ENCODE measurements around the gene SIGMAR1. TPM values are rescaled to one million over a fixed set of nuclear protein-coding genes. Genes with fewer than 3 reads are reported as not detected.

The SIGMAR1 gene
- total RNA-seq, 1 experiment from 2014 or later: 99.8 TPM

- no peak for TF ChIP-seq CTCF (IDR thresholded peaks at IDR 0.05; ENCODE audit: unreplicated experiment)
- intact Hi-C loops (cut with micrococcal nuclease): no loop called here
- Mint-ChIP-seq H3K4me3 (ENCODE audit: unreplicated experiment) (no peak overlapping the region), H3K27ac (ENCODE audit: low read depth, unreplicated experiment) (no peak overlapping the region), H3K36me3 (ENCODE audit: insufficient read depth, unreplicated experiment) (peaks cover 14% of the 10 kb centered on the region), H3K4me1 (ENCODE audit: insufficient read depth, unreplicated experiment) (no peaks in the 10 kb centered on the region), H3K9me3 (ENCODE audit: unreplicated experiment) (no peaks in the 10 kb centered on the region), H3K27me3 (ENCODE audit: insufficient read depth, unreplicated experiment) (no peaks in the 10 kb centered on the region)
- BruUV-seq (replicated peaks): no TSS peak
- POLR2A ChIA-PET: interaction anchor here (1.2 kb wide), 1 partner anchor 8 kb away, joined by 3 read pairs; no protein-coding TSS in a partner anchor
- DNase-seq (ENCODE audit: unreplicated experiment): no peak
- CTCF ChIA-PET: no interaction called here
Measured at GRCh38 chr9:34684816-34685215, 47.2 kb upstream of the SIGMAR1 start.

DNA sequence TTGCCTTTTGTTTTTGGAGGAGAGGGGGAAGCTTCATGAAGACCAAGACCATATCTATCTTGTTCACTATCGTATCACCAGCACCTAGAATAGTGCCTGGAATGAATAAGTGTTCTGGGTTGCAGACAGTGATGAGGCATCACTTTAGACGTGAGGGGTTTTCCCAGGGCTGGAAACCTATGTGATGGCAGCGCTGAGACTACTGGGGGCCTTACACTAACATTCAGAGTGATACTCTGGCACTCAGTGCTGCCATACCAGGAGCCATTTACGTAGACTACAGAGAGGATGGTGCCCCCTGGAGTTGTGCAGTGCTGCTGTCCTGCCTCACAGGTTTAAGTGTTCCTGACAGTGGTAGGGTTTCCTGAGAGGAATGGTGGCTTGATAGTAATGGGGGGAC lies 46.6 kb upstream of the SIGMAR1 start:
- ChIA-PET POLR2A (interaction anchor here (0.5 kb wide), 1 partner anchor 73 kb away, joined by 3 read pairs; no protein-coding TSS in a partner anchor), CTCF (interaction anchor here (0.6 kb wide), 1 partner anchor 21 kb away, joined by 3 read pairs; no protein-coding TSS in a partner anchor)
- Mint-ChIP-seq H3K27me3 (ENCODE audit: insufficient read depth, unreplicated experiment) (no peaks in the 10 kb centered on the region), H3K9me3 (ENCODE audit: unreplicated experiment) (no peaks in the 10 kb centered on the region), H3K27ac (ENCODE audit: low read depth, unreplicated experiment) (no peak overlapping the region), H3K36me3 (ENCODE audit: insufficient read depth, unreplicated experiment) (peaks cover 14% of the 10 kb centered on the region), H3K4me1 (ENCODE audit: insufficient read depth, unreplicated experiment) (no peaks in the 10 kb centered on the region), H3K4me3 (ENCODE audit: unreplicated experiment) (no peak overlapping the region)
- DNase-seq (ENCODE audit: unreplicated experiment): no peak
- no peak for TF ChIP-seq CTCF (IDR thresholded peaks at IDR 0.05; ENCODE audit: unreplicated experiment)
- BruUV-seq (replicated peaks): no TSS peak
- intact Hi-C loops (cut with micrococcal nuclease): no loop called here

- peaks cover 7% of the 10 kb centered on the region for H3K36me3 Mint-ChIP-seq (ENCODE audit: insufficient read depth, unreplicated experiment)
- intact Hi-C loops (cut with micrococcal nuclease): loop anchor here (1.0 kb wide), 1 partner anchor 26 kb away; no protein-coding TSS in a partner anchor
- H3K27me3 Mint-ChIP-seq (ENCODE audit: insufficient read depth, unreplicated experiment): no peaks in the 10 kb centered on the region
- TF ChIP-seq CTCF (IDR thresholded peaks at IDR 0.05; ENCODE audit: unreplicated experiment): no peak
- POLR2A ChIA-PET: no interaction called here
- CTCF ChIA-PET: interaction anchor here (0.5 to 1.5 kb wide), 5 partner anchors 26 to 461 kb away, joined by 3 to 5 read pairs (median 3); no protein-coding TSS in a partner anchor
- no peak overlapping the region for H3K27ac Mint-ChIP-seq (ENCODE audit: low read depth, unreplicated experiment)
- no peaks in the 10 kb centered on the region for H3K4me1 Mint-ChIP-seq (ENCODE audit: insufficient read depth, unreplicated experiment)
- H3K9me3 Mint-ChIP-seq (ENCODE audit: unreplicated experiment): no peaks in the 10 kb centered on the region
- no peak for DNase-seq (ENCODE audit: unreplicated experiment)
- BruUV-seq (replicated peaks): no TSS peak
- H3K4me3 Mint-ChIP-seq (ENCODE audit: unreplicated experiment): no peak overlapping the region
Measured at GRCh38 chr9:34675869-34676268, 38.3 kb upstream of the SIGMAR1 start.

GRCh38 chr9:34675048-34675714 lies 37.6 kb upstream of the SIGMAR1 start:
- Mint-ChIP-seq H3K36me3 (ENCODE audit: insufficient read depth, unreplicated experiment) (peaks cover 5% of the 10 kb centered on the region), H3K27me3 (ENCODE audit: insufficient read depth, unreplicated experiment) (no peaks in the 10 kb centered on the region), H3K4me1 (ENCODE audit: insufficient read depth, unreplicated experiment) (no peaks in the 10 kb centered on the region), H3K9me3 (ENCODE audit: unreplicated experiment) (no peaks in the 10 kb centered on the region), H3K4me3 (ENCODE audit: unreplicated experiment) (no peak overlapping the region), H3K27ac (ENCODE audit: low read depth, unreplicated experiment) (no peak overlapping the region)
- BruUV-seq (replicated peaks): no TSS peak
- intact Hi-C loops (cut with micrococcal nuclease): loop anchor here (1.0 kb wide), 1 partner anchor 27 kb away; no protein-coding TSS in a partner anchor
- DNase-seq (ENCODE audit: unreplicated experiment): peak; percentile 69
- peak; percentile 54 for TF ChIP-seq CTCF (IDR thresholded peaks at IDR 0.05; ENCODE audit: unreplicated experiment)
- ChIA-PET POLR2A (interaction anchor here (0.7 kb wide), 1 partner anchor 1152 kb away, joined by 3 read pairs; no protein-coding TSS in a partner anchor), CTCF (interaction anchor here (0.6 to 1.8 kb wide), 6 partner anchors 27 to 820 kb away, joined by 3 to 4 read pairs (median 3); no protein-coding TSS in a partner anchor)
